CD4-positive, alpha-beta T cell treated with Interleukin-4 for 1 hour (primary cell): ENCODE results near the gene TMEM123.
"Not testable (repeated sequence)": the region's sequence is repeated elsewhere in the genome, so short reads cannot be mapped to it uniquely, and the experiment has no call there.

Experiments
- DNase-seq, 2 donors: peaks; one replicate each; pipeline ENCODE4 v3.0.0-alpha.2; 2020 to 2022

The TMEM123 gene

GRCh38 chr11:102447941-102448868, 4.4 kb downstream of the TMEM123 start:
- no peak for DNase-seq

- peak in 1 of 2 donors; percentile 67 for DNase-seq
Measured at GRCh38 chr11:102447193-102447592, 5.4 kb downstream of the TMEM123 start.

GRCh38 chr11:102446606-102447005, 6.0 kb downstream of the TMEM123 start:
- DNase-seq: no peak

- not testable (repeated sequence) for DNase-seq
Measured at GRCh38 chr11:102444693-102445092, 7.9 kb downstream of the TMEM123 start.

- not testable (repeated sequence) for DNase-seq
Measured at GRCh38 chr11:102444142-102444541, 8.4 kb downstream of the TMEM123 start.

- DNase-seq: not testable (repeated sequence)
Measured at GRCh38 chr11:102439063-102439363, 13.6 kb downstream of the TMEM123 start.

GRCh38 chr11:102438311-102439062, 14.1 kb downstream of the TMEM123 start:
- no peak for DNase-seq

- no peak for DNase-seq
Measured at GRCh38 chr11:102437727-102438126, 14.8 kb downstream of the TMEM123 start.

- DNase-seq: no peak
Measured at GRCh38 chr11:102436976-102437375, 15.6 kb downstream of the TMEM123 start.

- no peak for DNase-seq
Measured at GRCh38 chr11:102436561-102436960, 16.0 kb downstream of the TMEM123 start.

GRCh38 chr11:102435688-102436087, 16.9 kb downstream of the TMEM123 start:
- no peak for DNase-seq

GRCh38 chr11:102433571-102433970, 19.0 kb downstream of the TMEM123 start:
- DNase-seq: not testable (repeated sequence)

- not testable (repeated sequence) for DNase-seq
Measured at GRCh38 chr11:102432560-102432959, 20.0 kb downstream of the TMEM123 start.

- no peak for DNase-seq
Measured at GRCh38 chr11:102431404-102431803, 21.2 kb downstream of the TMEM123 start.

- no peak for DNase-seq
Measured at GRCh38 chr11:102430158-102430836, 22.3 kb downstream of the TMEM123 start.

GRCh38 chr11:102429691-102430090, 22.9 kb downstream of the TMEM123 start:
- DNase-seq: no peak

GRCh38 chr11:102429226-102429625, 23.3 kb downstream of the TMEM123 start:
- no peak for DNase-seq

GRCh38 chr11:102428696-102429095, 23.9 kb downstream of the TMEM123 start:
- no peak for DNase-seq

GRCh38 chr11:102427068-102427467, 25.5 kb downstream of the TMEM123 start:
- DNase-seq: no peak

GRCh38 chr11:102426570-102426969, 26.0 kb downstream of the TMEM123 start:
- no peak for DNase-seq

- DNase-seq: no peak
Measured at GRCh38 chr11:102426000-102426399, 26.6 kb downstream of the TMEM123 start.

GRCh38 chr11:102423936-102424335, 28.6 kb downstream of the TMEM123 start:
- DNase-seq: no peak
